GM21528 (cell line): Measurements from ENCODE around the gene GTPBP10.

Experiments used
- ATAC-seq: cut with Tn5 transposase; IDR thresholded peaks from one replicate; pipeline ENCODE4 v1.9.1; 2021; ENCODE audit warnings: mild to moderate bottlenecking, moderate library complexity; ENCODE audit not compliant: unreplicated experiment, low FRiP score

The GTPBP10 gene

GRCh38 chr7:90430614-90431460 is 84.3 kb downstream of the GTPBP10 start:
- no peak for ATAC-seq

- no peak for ATAC-seq
Observed at GRCh38 chr7:90432752-90433151, 86.2 kb downstream of the GTPBP10 start.

GRCh38 chr7:90433221-90433620 is 86.7 kb downstream of the GTPBP10 start:
- ATAC-seq = no peak
